Germinal center (tissue), 1 donor: ENCODE data around the gene STEAP1B.
"Not testable (repeated sequence)": the region's sequence is repeated elsewhere in the genome, so short reads cannot be mapped to it uniquely, and the experiment has no call there.

Source experiments
- DNase-seq: peaks from one replicate; pipeline ENCODE4 v3.0.0; 2012; ENCODE audit warnings: mixed read lengths, low spot score

The STEAP1B gene

GRCh38 chr7:22452960-22453558 is 46.9 kb downstream of the STEAP1B start:
- DNase-seq, result no peak

- peak; percentile 80 for DNase-seq
These were observed 47.6 kb downstream of the STEAP1B start for GRCh38 chr7:22452142-22452959.

DNA sequence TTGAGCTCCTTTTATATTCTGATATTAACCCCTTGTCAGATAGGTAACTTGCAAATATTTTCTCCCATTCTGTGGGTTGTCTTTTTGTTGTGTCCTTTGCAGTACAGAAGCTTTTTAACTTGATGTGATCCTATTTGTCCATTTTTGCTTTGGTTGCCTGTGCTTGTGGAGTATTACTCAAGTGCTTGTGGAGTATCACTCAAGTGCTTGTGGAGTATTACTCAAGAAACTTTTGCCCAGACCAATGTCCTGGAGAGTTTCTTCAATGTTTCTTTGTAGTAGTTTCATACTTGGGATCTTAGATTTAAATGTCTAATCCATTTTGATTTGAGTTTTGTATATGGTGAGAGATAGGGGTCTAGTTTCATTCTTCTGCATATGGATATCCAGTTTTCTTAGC is 50.0 kb downstream of the STEAP1B start:
- DNase-seq, result not testable (repeated sequence)

GRCh38 chr7:22447762-22448161 is 52.2 kb downstream of the STEAP1B start:
- peak; percentile 69 for DNase-seq

- peak; percentile 45 for DNase-seq
These were observed 53.0 kb downstream of the STEAP1B start for GRCh38 chr7:22447008-22447407.

DNA sequence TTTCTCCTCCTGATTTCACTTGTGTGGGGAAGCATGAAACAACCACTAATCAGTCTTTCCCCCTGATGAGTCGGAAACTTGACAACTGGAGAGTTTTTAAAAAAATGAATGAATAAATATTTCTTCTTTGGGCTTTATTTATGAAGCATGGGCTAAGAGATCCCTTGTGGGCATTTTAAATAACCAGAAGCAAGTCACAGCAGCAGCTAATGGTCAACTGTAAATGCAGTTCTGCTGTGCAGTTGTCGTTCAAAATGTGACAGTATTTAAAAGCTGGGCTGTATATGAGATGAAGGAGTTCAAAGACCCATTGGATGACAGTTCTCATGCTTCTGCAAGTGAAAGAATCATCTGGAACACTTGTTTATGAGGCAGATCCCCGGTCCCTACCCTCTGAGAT is 54.1 kb downstream of the STEAP1B start:
- DNase-seq, result no peak

- DNase-seq, result peak; percentile 56
These were observed 54.7 kb downstream of the STEAP1B start for GRCh38 chr7:22445140-22445743.

- DNase-seq, result peak; percentile 25
These were observed 55.6 kb downstream of the STEAP1B start for GRCh38 chr7:22444181-22444971.

DNA sequence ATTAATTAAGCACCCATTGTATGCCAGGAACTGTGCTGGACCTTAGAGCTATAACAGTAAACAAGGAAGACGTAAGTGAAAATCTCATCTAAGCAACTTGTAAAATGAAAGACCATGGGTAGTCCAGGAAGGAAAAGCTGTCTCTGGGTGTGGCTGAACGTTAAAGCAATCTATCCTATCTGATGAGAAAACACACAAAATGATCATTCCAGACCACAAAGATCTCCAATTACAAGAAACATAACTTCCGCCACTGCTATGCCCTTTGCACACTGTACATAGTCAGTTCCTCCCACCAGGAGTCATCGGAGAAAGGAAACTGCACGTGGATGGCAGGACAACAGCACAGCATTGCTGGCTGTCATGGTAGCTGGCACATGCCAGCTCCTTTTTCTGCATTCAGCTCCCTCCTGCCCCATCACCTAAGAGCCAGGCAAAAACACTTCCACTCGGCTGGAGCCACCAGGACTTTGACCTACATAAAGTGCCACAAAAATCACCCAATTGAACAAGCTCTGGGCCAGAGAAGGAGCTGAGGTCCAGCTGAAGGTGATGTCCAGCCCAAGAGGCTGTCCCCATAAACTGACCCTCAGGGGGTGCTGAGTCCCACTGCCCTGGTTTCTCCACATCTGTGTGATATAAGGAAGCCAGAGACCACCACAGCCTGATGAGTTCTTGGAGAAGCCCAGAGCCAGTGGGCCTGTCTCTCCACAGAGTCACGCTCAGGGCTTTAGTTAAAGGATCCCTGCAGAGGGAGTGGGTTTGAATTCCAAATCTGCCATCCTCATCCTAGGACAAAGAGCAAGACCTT is 56.4 kb downstream of the STEAP1B start:
- DNase-seq, result no peak

DNA sequence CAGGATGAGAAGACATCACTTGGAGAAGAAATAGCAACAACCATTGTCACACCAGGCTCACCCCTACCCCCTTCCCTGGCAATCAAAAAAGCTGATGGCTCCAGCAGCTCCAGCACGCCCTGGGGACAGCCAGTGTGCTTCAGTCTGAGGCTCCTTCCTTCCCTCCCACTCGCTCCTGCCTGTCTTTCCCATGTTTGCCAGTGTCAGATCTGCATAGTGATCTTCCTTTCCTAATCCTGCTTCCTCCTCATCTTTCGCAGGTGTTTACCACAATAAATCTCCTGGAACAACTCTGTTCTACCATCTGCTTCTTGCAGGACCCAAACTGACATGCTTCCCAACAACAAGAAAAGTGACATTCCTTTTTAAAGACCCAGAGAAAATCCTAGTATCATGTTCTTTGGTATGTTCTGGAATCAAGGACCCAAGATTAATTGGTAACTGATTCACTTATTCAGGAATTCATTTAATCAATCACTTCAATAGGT is 57.1 kb downstream of the STEAP1B start:
- DNase-seq, result no peak

- no peak for DNase-seq
These were observed 57.7 kb downstream of the STEAP1B start for GRCh38 chr7:22442187-22442881.

DNA sequence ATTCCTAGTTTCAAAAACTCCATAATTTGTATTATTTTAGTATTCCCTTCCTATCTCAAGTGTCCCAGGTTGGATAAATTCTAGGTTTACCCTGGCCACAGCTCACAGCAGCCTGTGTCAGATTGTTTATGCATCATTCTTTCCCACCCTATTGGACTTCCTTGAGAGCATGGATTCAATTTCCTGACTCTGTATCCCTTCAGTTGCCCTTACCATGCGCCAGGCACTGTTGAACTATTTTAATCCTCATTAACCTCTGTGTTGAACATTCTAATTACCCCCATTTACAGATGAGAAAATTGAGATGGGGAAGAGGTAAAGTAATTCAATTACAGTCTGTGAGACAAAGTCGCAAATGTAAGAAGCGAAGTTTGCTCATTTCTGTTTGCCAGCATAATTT is 58.8 kb downstream of the STEAP1B start:
- no peak for DNase-seq

DNA sequence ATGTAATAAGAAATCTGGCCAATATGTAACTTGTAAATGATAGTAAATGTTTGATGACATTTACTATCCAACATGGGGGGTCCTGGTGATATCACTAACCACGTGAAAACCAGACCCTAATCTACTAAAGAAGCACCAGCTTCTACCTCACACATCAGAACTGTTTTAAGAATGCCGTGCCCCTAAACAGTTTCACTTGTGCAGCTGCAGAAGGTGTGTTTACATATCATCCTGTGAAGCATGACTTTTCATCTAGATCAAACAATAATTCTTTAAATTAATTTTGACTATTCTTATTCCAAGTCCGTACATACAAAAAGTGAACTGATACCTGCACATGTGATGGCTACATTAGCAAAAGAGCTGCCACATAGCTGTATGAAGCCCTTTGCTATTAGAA is 61.0 kb downstream of the STEAP1B start:
- DNase-seq, result peak; percentile 42

GRCh38 chr7:22436552-22436951 is 63.4 kb downstream of the STEAP1B start:
- DNase-seq, result not testable (repeated sequence)

GRCh38 chr7:22435720-22436119 is 64.3 kb downstream of the STEAP1B start:
- no peak for DNase-seq

DNA sequence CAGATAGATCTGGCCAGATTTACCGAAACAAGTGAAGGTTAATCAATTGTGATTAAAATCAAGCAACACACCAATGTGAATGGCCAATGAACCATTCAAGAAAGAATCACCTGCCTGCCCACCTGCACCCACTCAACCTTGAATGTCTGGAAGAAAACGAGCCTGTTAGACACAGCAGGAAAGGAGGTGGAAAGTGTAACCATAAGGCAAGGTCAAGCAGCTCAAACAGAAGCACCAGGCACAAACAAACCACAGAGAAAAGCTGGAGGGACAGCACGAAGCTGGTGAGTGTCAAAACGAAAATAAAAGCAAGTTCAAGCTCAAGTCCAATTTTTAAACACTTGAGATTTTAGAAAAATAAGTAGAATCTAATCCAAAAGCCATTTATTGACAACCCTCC is 64.9 kb downstream of the STEAP1B start:
- no peak for DNase-seq

GRCh38 chr7:22433710-22434460 is 66.1 kb downstream of the STEAP1B start:
- no peak for DNase-seq

- DNase-seq, result not testable (repeated sequence)
These were observed 66.8 kb downstream of the STEAP1B start for GRCh38 chr7:22433165-22433700.

- no peak for DNase-seq
These were observed 67.7 kb downstream of the STEAP1B start for GRCh38 chr7:22432203-22432718.
